CD4-positive, alpha-beta T cell treated with Interleukin-12 subunit alpha and Interleukin-12 subunit beta, for 1 hour (primary cell): ENCODE measurements around the gene SULT1A3.
A peak's percentile ranks its signal among the peaks of the same experiment; 100 is the strongest.
"Not testable (repeated sequence)": the region's sequence is repeated elsewhere in the genome, so short reads cannot be mapped to it uniquely, and the experiment has no call there.

Experiments used
- DNase-seq: peaks from one replicate; pipeline ENCODE4 v3.0.0-alpha.2; 2020

The SULT1A3 gene

GRCh38 chr16:30199049-30199448 is at the start of gene SULT1A3:
TSS of gene SULT1A3 (plus strand) at chr16:30199255. CDS start at chr16:30200729, 1,474 bp downstream.
- not testable (repeated sequence) for DNase-seq

DNA sequence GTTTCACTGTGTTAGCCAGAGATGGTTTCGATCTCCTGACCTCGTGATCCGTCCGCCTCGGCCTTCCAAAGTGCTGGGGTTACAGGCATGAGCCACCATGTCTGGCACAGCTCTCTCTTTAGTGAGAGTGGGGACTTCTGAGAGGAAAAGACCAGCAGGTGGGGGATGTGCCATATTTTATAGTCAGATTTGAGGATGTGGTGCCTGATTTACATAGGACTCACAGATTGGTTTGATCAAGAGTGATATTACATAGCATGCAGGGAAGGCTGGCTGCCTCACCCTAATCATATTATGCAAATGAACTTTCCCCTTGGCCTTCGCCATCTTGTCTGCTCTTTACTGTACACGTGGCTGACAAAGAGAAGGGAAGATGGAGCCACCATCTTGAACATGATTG is 48.0 kb upstream of the SULT1A3 start:
- no peak for DNase-seq

GRCh38 chr16:30152517-30152916 is 46.5 kb upstream of the SULT1A3 start:
- DNase-seq = no peak

GRCh38 chr16:30155188-30155587 is 43.9 kb upstream of the SULT1A3 start:
- no peak for DNase-seq

GRCh38 chr16:30157214-30157613 is 41.8 kb upstream of the SULT1A3 start:
- DNase-seq = no peak

- DNase-seq = no peak
These were observed 35.5 kb upstream of the SULT1A3 start for GRCh38 chr16:30163538-30163937.

DNA sequence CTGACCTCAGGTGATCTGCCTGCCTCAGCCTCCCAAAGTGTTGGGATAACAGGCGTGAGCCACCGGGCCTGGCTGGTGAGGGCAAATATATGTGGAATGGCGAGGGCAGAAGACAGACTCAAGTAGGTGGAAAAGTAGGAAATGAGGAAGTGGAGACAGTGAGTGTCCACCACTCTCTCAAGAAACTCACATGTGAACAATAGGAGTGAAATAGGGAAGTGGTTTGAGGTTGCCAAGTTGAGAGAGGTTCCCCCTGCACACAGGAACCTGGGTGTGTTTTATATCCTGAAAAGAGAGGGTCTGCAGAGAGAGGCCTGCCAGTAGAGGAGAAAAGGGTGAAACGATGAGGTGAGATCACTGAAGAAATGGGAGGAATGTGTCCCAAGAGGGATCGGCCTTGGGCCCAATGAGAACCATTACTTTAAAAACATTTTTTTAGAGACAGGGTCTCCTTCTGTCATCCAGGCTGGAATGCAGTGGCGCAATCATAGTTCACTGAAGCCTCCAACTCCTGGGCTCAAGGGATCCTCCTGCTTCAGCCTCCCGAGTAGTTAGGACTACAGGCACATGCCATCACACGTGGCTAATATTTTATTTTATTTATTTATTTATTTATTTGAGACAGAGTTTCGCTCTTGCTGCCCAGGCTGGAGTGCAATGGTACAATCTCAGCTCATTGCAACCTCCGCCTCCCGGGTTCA is 32.7 kb upstream of the SULT1A3 start:
- peak; percentile 25 for DNase-seq

DNA sequence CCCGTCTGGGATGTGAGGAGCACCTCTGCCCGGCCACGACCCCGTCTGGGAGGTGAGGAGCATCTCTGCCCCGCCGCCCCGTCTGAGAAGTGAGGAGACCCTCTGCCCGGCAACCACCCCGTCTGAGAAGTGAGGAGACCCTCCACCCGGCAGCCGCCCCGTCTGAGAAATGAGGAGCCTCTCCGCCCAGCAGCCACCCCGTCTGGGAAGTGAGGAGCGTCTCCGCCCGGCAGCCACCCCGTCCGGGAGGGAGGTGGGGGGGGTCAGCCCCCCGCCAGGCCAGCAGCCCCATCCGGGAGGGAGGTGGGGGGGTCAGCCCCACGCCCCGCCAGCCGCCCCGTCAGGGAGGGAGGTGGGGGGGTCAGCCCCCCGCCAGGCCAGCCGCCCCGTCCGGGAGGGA is 30.3 kb upstream of the SULT1A3 start:
- not testable (repeated sequence) for DNase-seq

GRCh38 chr16:30169416-30169815 is 29.6 kb upstream of the SULT1A3 start:
- DNase-seq = not testable (repeated sequence)

DNA sequence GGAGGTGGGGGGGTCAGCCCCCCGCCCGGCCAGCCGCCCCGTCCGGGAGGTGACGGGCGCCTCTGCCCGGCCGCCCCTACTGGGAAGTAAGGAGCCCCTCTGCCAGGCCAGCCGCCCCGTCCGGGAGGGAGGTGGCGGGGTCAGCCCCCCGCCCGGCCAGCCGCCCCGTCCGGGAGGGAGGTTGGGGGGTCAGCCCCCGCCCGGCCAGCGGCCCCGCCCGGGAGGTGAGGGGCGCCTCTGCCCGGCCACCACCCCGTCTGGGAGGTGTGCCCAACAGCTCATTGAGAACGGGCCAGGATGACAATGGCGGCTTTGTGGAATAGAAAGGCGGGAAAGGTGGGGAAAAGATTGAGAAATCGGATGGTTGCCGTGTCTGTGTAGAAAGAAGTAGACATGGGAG is 28.9 kb upstream of the SULT1A3 start:
- not testable (repeated sequence) for DNase-seq

GRCh38 chr16:30173054-30173453 is 26.0 kb upstream of the SULT1A3 start:
- no peak for DNase-seq

GRCh38 chr16:30176876-30177275 is 22.2 kb upstream of the SULT1A3 start:
- not testable (repeated sequence) for DNase-seq

- DNase-seq = no peak
These were observed 19.9 kb upstream of the SULT1A3 start for GRCh38 chr16:30179195-30179594.

DNA sequence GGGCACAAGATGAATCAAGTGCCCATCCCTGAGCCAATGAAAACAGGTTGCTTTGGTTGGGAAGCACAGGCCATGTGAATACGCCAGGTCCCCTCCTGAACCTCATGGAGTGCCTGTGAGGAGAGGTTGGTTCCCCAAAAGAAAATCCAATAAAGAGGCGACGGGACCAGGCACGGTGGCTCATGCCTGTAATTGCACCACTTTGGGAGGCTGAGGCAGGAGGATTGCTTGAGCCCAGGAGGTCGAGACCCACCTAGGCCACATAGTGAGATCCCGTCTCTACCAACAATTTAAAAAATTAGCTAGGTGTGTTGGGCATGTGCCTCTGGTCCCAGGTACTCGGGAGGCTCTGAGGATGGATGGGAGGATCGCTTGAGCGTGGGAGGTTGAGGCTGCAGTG is 19.1 kb upstream of the SULT1A3 start:
- DNase-seq = no peak

- no peak for DNase-seq
These were observed 18.3 kb upstream of the SULT1A3 start for GRCh38 chr16:30180741-30181140.

DNA sequence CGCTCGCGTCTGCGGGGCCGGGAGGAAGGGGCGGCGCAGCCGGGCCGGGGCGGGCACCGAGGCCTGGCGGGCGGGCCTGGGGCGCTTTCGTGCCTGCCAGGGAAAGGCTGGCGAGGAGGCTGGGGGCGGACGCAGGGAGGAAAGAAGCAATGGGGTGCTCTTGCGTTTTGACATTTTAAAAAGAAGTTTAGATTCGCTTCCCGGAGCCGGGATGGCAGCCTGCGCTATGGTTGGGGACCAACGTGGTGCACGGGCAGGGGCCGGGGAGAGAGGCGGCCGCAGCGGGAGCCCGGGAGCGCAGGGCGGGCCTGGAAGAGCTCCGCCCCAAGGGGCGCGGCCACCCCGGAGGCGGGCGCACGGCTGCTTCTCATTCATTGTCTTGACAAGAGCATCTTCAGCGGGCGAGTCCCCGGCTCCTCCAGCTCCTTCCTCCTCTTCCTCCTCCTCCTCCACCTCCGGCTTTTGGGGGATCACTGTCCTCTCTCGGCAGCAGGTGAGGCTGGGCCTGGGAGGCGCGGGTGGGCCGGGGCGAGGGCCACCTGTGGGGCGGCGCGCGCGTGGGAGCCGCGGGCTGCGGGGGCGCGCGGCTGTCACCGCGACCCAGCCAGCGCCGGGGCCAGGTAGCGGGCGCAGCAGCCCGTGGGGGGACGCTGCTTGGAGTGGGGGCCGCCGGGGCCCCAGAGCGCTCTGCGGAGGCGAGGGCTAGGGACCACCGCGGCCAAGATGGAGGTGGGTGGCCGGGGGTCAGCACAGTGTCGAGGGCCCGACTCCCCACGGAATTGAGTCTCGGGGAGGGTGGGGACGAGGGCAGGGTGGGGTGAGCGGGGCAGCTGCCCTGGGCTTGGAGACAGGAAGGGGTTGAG is 15.6 kb upstream of the SULT1A3 start, which contains the start of gene CORO1A:
Gene CORO1A (plus strand): TSS at position 370 of the 863 bp plus-strand sequence. CDS start 1,608 bp downstream, outside the sequence.
- DNase-seq = peak; percentile 84

DNA sequence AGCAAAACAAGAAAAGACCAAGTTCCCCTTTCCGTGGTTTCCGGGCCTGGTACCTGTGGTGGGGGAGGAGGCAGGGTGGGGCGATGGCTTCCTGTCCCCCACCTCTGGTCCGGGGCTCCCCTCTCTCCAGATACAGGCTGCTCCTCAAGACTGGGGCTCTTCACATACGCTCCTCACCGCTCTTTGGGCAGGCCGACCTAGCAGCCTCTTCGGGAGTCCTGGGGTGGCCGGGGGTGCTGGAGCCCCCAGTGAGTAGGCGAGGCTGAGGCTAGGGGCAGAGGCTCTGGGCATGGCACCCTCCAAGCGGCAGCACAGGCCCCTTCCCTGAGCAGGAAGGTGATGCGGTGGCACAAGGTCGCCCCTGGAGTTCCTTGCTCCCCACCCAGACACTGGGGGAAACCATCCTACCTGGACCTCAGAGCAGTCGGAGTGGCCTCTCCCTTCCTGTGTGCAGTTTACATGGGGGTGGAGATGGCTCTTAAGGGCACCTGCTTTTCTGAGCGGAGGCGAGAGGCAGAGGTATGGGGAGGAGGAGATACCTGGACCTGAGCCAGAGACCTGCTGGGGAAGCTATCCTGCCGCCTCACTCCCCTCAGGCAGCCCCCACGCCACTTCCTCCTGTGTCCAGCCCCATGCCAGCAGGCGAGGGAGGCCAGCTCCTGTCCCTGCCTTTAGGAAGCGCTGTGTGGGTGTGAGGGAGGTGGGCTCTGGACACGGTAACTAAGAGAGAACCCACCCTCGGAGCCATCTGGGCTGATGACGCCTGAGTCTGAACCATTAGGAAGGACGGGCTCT is 14.8 kb upstream of the SULT1A3 start:
- DNase-seq = peak; percentile 89

DNA sequence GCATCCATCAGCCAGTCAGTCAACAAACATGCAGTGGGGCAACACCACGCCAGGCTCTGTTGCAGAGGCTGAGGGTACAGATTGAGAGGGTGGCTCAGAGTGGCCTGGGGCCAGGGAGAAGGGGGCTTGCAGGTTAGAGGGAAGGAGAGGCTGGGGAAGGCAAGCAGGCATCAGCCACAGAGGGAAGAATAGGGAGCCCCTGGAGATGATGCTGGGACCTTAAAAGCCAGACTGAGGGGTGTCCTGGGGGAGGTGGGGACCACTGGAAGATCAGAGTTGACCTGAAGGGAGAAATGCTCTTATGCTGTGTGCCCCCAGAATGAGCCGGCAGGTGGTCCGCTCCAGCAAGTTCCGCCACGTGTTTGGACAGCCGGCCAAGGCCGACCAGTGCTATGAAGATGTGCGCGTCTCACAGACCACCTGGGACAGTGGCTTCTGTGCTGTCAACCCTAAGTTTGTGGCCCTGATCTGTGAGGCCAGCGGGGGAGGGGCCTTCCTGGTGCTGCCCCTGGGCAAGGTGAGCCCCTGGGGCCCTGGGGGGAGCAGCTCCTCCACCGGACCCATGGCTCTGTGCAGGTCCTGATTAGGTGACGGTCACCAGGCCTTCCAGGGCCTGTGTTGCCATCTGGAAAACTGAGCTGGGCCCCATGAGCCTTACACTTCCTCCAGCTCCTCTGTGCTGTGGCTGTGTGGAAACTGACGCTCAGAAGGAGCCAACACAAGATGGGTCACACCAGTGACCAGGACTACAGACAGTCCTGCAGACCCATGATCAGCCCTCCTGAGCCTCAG is 14.0 kb upstream of the SULT1A3 start:
- DNase-seq = no peak

DNA sequence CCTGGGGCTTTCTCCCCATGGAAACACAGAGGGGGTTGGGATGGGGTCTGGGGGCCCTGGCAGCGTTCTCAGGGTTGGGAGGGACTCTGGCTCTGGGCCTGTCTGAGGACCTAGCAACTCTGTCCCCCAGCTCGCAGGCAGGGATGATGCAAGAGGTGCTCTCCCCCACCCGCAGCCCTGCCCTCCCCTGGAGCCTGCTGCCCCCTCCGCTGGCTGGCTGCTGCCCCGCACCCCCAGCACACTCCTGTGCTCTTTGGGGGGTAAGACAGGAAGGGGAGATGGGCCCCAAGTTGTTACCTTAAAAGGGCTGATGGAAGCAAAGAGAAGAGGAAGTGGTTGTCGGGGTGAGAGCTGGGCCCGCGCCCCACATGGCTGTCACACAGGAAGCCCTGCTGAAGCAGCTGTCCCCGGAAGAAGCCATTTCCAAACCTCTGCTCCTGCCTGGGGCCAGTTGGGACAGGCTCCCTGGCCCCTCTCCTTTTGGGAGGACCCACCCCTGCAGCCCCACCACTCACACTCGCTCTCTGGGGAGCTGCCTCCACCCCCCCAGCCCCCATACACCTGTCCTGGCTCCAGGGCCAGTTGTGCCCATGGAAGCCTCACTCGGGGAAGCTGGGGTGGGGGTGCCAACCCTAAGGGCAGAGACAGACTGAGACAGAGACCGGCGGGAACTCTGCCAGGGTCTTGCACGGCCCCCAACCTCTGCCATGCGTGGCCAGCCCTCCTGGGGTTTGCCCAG is 13.2 kb upstream of the SULT1A3 start:
- peak; percentile 91 for DNase-seq

DNA sequence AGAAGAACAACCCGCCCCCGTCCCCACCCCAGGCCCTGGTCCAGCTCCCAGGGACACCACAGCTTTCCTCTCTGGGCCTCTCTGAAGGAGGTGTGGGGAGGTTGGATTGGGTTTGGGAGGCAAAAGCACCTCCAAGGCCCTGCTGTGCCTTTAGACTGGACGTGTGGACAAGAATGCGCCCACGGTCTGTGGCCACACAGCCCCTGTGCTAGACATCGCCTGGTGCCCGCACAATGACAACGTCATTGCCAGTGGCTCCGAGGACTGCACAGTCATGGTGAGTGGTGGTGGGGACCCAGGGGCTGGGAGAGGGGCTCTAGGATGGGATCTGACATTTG is 12.6 kb upstream of the SULT1A3 start:
- DNase-seq = no peak

GRCh38 chr16:30186782-30187555 is 12.1 kb upstream of the SULT1A3 start:
- DNase-seq = peak; percentile 89
